Thyroid gland (tissue), 4 donors: ENCODE data around the gene GOLGA8S.
"Not testable (repeated sequence)": the region's sequence is repeated elsewhere in the genome, so short reads cannot be mapped to it uniquely, and the experiment has no call there.

Experiments
- CTCF ChIP-seq, 6 experiments: fragments of 200-600 bp in 3 of 6; fragments of 450-650 bp in 3 of 6; sonication (generic) in 3 of 6; IDR thresholded peaks; one replicate each; pipeline ENCODE4 v1.5.1; 2016 to 2019; ENCODE audit warnings: antibody characterized with exemption in 6 of 6, mild to moderate bottlenecking in 2 of 6, inconsistent platforms in 1 of 6, moderate library complexity in 1 of 6
- POLR2A ChIP-seq, 2 donors: fragments of 450-650 bp; IDR thresholded peaks; one replicate each; pipeline ENCODE4 v1.6.1; 2017; ENCODE audit warnings: antibody characterized with exemption in 2 of 2, mild to moderate bottlenecking in 2 of 2, moderate library complexity in 1 of 2

GRCh38 chr15:23305921-23306320, 48.6 kb upstream of the GOLGA8S start:
- not testable (repeated sequence) for TF ChIP-seq POLR2A, CTCF (IDR thresholded peaks at IDR 0.05)
